ENCODE data around the gene SLC5A11. TPM values are rescaled to one million over a fixed set of nuclear protein-coding genes. Genes with fewer than 3 reads are reported as not detected.

The SLC5A11 gene
- total and polyA plus RNA-seq, 2 of the 13 experiments (the other 11 are each of a cell fraction or from before 2014, with no cell fraction given): 1.2 to 3.3 TPM

DNA sequence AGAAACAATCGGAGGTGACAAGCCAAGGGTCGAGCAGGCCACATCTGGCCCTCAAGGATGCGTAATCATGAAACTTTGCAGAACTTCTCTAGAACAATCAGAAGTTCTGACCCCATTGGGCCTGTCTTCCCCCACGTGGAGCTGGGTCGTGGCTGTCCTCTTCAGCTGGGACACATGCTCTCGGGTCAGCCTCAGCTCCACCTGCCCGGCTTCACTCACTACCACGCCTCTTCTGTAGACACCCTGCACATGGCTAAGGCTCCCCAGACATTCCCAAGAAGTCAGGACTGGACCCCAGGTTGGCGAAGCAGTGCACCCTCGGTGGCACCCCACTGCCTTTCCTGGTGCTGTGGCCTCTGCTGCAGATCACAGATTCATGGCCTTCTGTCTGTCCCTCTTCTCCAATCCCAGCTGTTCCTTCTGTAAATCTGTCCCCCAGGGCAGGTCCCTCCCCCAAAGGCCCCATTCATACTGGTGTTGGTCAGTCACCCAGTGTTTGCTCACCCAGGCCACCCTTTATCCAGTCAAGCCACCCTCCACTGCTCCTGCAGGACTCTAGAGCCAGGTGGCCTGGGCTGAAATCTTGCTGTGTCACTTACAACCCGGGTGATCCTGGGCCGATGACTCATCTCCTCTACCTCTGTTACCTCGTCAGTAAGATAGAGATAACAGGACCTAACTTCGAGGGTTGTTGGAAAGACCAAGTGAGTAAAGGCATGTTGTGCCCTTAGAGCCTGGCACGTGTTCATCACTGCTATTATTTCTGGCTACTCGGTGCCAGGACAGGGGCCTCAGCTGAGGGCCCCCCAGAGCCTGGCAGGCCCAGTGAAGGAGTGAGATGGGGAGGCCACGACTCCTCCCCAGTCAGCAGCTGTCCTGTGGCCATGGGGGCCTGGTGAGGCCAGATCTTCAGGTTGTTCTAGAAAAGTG lies 1.4 kb upstream of the SLC5A11 start (continued):
- no peak for TF ChIP-seq KDM5A (IDR thresholded peaks at IDR 0.05; ENCODE audit: borderline replicate concordance, low read length)
- no peak for TF ChIP-seq GLMP (CRISPR knock-in tag; IDR thresholded peaks at IDR 0.05; ENCODE audit: borderline replicate concordance)
- no peak for TF ChIP-seq MTA3 (CRISPR knock-in tag; IDR thresholded peaks at IDR 0.05)
- no peak for TF ChIP-seq SMARCC2 (IDR thresholded peaks at IDR 0.05)
- TF ChIP-seq ZNF160 (CRISPR knock-in tag; IDR thresholded peaks at IDR 0.05): no peak
- TF ChIP-seq ZFY (CRISPR knock-in tag; IDR thresholded peaks at IDR 0.05): peak; percentile 47; the same call in 1 of the 2 replicates
- no peak for TF ChIP-seq LRRFIP1 (CRISPR knock-in tag; conservative IDR thresholded peaks at IDR 0.05)
- TF ChIP-seq PTBP1 (IDR thresholded peaks at IDR 0.05; ENCODE audit: low read depth, low read length, poor library complexity, severe bottlenecking): peak; percentile 26
- TF ChIP-seq, protein P1, sequence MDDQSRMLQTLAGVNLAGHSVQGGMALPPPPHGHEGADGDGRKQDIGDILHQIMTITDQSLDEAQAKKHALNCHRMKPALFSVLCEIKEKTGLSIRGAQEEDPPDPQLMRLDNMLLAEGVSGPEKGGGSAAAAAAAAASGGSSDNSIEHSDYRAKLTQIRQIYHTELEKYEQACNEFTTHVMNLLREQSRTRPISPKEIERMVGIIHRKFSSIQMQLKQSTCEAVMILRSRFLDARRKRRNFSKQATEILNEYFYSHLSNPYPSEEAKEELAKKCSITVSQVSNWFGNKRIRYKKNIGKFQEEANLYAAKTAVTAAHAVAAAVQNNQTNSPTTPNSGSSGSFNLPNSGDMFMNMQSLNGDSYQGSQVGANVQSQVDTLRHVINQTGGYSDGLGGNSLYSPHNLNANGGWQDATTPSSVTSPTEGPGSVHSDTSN (CRISPR knock-in tag; IDR thresholded peaks at IDR 0.05; ENCODE audit: borderline replicate concordance): no peak
- TF ChIP-seq RORA (CRISPR knock-in tag; IDR thresholded peaks at IDR 0.05): no peak
- no peak for TF ChIP-seq TBP (CRISPR knock-in tag; IDR thresholded peaks at IDR 0.05)
- TF ChIP-seq GMEB2 (CRISPR knock-in tag; IDR thresholded peaks at IDR 0.05; ENCODE audit: low read depth): no peak
- no peak for TF ChIP-seq ZBTB10 (CRISPR knock-in tag; IDR thresholded peaks at IDR 0.05; ENCODE audit: borderline replicate concordance)
- TF ChIP-seq, protein P2, sequence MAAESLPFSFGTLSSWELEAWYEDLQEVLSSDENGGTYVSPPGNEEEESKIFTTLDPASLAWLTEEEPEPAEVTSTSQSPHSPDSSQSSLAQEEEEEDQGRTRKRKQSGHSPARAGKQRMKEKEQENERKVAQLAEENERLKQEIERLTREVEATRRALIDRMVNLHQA (CRISPR knock-in tag; IDR thresholded peaks at IDR 0.05): no peak
- no peak for TF ChIP-seq AGO2 (optimal IDR thresholded peaks at IDR 0.05; ENCODE audit: low read depth, low read length)
- TF ChIP-seq CCAR2 (optimal IDR thresholded peaks at IDR 0.05; ENCODE audit: low read depth, low read length): no peak
- no peak for TF ChIP-seq GATAD1 (CRISPR knock-in tag; IDR thresholded peaks at IDR 0.05)
- no peak for TF ChIP-seq ZNF616 (CRISPR knock-in tag; IDR thresholded peaks at IDR 0.05; ENCODE audit: low read depth)
- no peak for TF ChIP-seq ZNF333 (CRISPR knock-in tag; IDR thresholded peaks at IDR 0.05; ENCODE audit: borderline replicate concordance)

Measured in HepG2 (cell line).